HepG2 (cell line): ENCODE measurements around the gene HIGD1A. TPM values are rescaled to one million over a fixed set of nuclear protein-coding genes. Genes with fewer than 3 reads are reported as not detected.

ENCODE experiments used
- CBX1 ChIP-seq: IDR thresholded peaks from one replicate; pipeline ENCODE4 v1.6.1; 2016; ENCODE audit warnings: antibody characterized with exemption, low read depth
- DRAP1 ChIP-seq: IDR thresholded peaks from 2 replicates; pipeline ENCODE4 v1.6.1; 2016; ENCODE audit warnings: missing genetic modification reagents, missing compliant biosample characterization
- ERF ChIP-seq: IDR thresholded peaks from 2 replicates; pipeline ENCODE4 v1.6.1; 2018; ENCODE audit warnings: missing biosample characterization, missing genetic modification reagents
- LRRFIP1 ChIP-seq: sonication (generic); formaldehyde crosslinking; conservative IDR thresholded peaks from 2 replicates; pipeline ENCODE4 v1.4.0; 2020; ENCODE audit warnings: missing genetic modification reagents
- NCOA5 ChIP-seq: sonication (generic); formaldehyde crosslinking; IDR thresholded peaks from 2 replicates; pipeline ENCODE4 v1.4.0; 2020; ENCODE audit warnings: missing genetic modification reagents
- NFKBIZ ChIP-seq: IDR thresholded peaks from 2 replicates; pipeline ENCODE4 v1.6.1; 2018; ENCODE audit warnings: missing genetic modification reagents, missing compliant biosample characterization
- TBX2 ChIP-seq: sonication (generic); formaldehyde crosslinking; IDR thresholded peaks from 2 replicates; pipeline ENCODE4 v1.5.0; 2020; ENCODE audit warnings: missing genetic modification reagents, mild to moderate bottlenecking, borderline replicate concordance
- TBX3 ChIP-seq: fragments of 450-650 bp; IDR thresholded peaks from 2 replicates; pipeline ENCODE4 v1.6.1; 2017; ENCODE audit warnings: antibody characterized with exemption, mild to moderate bottlenecking, inconsistent platforms, borderline replicate concordance
- ZBTB7A ChIP-seq: sonication (generic); formaldehyde crosslinking; IDR thresholded peaks from 2 replicates; pipeline ENCODE4 v1.8.0; 2022; ENCODE audit warnings: mild to moderate bottlenecking, missing genetic modification reagents
- ZFP37 ChIP-seq: sonication (generic); formaldehyde crosslinking; IDR thresholded peaks from 2 replicates; pipeline ENCODE4 v1.4.0; 2020; ENCODE audit warnings: missing genetic modification reagents, borderline replicate concordance
- ZNF138 ChIP-seq: sonication (generic); formaldehyde crosslinking; IDR thresholded peaks from 2 replicates; pipeline ENCODE4 v1.5.0; 2020; ENCODE audit warnings: mild to moderate bottlenecking, low read depth, missing genetic modification reagents
- ZNF142 ChIP-seq: sonication (generic); formaldehyde crosslinking; IDR thresholded peaks from 2 replicates; pipeline ENCODE4 v1.4.0; 2020; ENCODE audit warnings: missing genetic modification reagents
- ZNF225 ChIP-seq: sonication (generic); formaldehyde crosslinking; IDR thresholded peaks from 2 replicates; pipeline ENCODE4 v1.4.0; 2020; ENCODE audit warnings: mild to moderate bottlenecking, missing genetic modification reagents
- ZNF234 ChIP-seq: sonication (generic); formaldehyde crosslinking; conservative IDR thresholded peaks from 2 replicates; pipeline ENCODE4 v1.5.1; 2020; ENCODE audit warnings: mild to moderate bottlenecking, missing genetic modification reagents
- ZNF343 ChIP-seq: sonication (generic); formaldehyde crosslinking; IDR thresholded peaks from 2 replicates; pipeline ENCODE4 v1.4.0; 2020; ENCODE audit warnings: mild to moderate bottlenecking, missing genetic modification reagents
- ZNF513 ChIP-seq: sonication (generic); formaldehyde crosslinking; conservative IDR thresholded peaks from 2 replicates; pipeline ENCODE4 v1.5.0; 2020; ENCODE audit warnings: missing genetic modification reagents
- ZNF576 ChIP-seq: sonication (generic); formaldehyde crosslinking; IDR thresholded peaks from 2 replicates; pipeline ENCODE4 v1.4.0; 2020; ENCODE audit warnings: mild to moderate bottlenecking, missing genetic modification reagents
- ZNF720 ChIP-seq: sonication (generic); formaldehyde crosslinking; IDR thresholded peaks from 2 replicates; pipeline ENCODE4 v1.4.0; 2020; ENCODE audit warnings: missing genetic modification reagents
- ZNF792 ChIP-seq: IDR thresholded peaks from 2 replicates; pipeline ENCODE4 v1.6.1; 2016
- polyA plus RNA-seq, 8 experiments: library from polyadenylated mRNA; depleted of rRNA in 3 of 8; stranded (reverse) in 7 of 8; unstranded in 1 of 8; fragments of >200 nt; fragmentation: Illumina TruSeq in 4 of 8; extraction: Trizol in 4 of 8; gene quantifications; 2 replicates each; pipeline versions ENCODE4 v1.2.1 to v1.2.3, GENCODE V29; 2011 to 2016; ENCODE audit warnings: low read depth in 4 of 8, missing spikeins in 1 of 8, mixed read lengths in 1 of 8; ENCODE audit not compliant: insufficient read depth in 1 of 8
- total RNA-seq, 5 experiments: library from RNA; depleted of rRNA; stranded (reverse); fragments of >200 nt; fragmentation: Illumina TruSeq; extraction: Trizol; gene quantifications; 2 replicates each; pipeline ENCODE4 v1.2.3, GENCODE V29; 2016; ENCODE audit warnings: low read depth in 1 of 5

HIGD1A gene
- total and polyA plus RNA-seq, 2 of the 13 experiments (the other 11 are each of a cell fraction or from before 2014, with no cell fraction given): 222 to 253 TPM

- TF ChIP-seq ZBTB7A (CRISPR knock-in tag) (no peak), LRRFIP1 (no peak), ZNF792 (peak; percentile 76; the same call in 1 of the 2 replicates), TBX2 (no peak), ZNF234 (CRISPR knock-in tag) (no peak), ZNF343 (CRISPR knock-in tag) (no peak), NFKBIZ (CRISPR knock-in tag) (0 out of 2 replicates have a peak, but pooled peaks have one; percentile 6), DRAP1 (CRISPR knock-in tag) (no peak), ZFP37 (CRISPR knock-in tag) (no peak), CBX1 (no peak), ZNF225 (no peak), NCOA5 (CRISPR knock-in tag) (no peak), ZNF138 (no peak), TBX3 (no peak), ERF (CRISPR knock-in tag) (no peak), ZNF576 (CRISPR knock-in tag) (no peak), ZNF720 (CRISPR knock-in tag) (no peak), ZNF513 (no peak), ZNF142 (no peak)
Measured at GRCh38 chr3:42822828-42823227, 18.5 kb upstream of the HIGD1A start (continued).
